ENCODE results near the gene BBS9. TPM values are rescaled to one million over a fixed set of nuclear protein-coding genes. Genes with fewer than 3 reads are reported as not detected.

The BBS9 gene
- total RNA-seq, 2 experiments from 2014 or later, result 6.0 to 7.7 TPM

DNA sequence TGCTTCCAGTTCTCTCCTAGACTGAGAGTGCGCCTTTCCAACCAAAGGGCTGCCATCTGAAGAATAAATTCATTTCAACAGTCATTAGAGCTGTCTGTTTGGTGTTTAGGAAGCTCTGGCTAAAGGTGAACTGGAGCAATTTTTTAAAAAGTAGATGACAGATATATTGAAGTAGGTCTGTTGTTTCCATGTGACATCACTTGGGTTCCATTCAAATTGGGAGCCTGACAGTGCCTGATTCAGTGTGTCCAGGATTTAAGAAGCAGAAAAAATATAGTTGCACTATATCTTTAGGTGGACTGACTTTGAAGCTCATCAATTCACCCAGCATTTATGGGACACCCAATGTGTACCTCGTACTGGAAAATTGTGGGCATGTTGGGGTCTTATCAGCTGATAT lies 367.7 kb downstream of the BBS9 start:
- Mint-ChIP-seq H3K27me3 (no peaks in the 10 kb centered on the region), H3K9me3 (no peaks in the 10 kb centered on the region), H3K4me3 (no peak overlapping the region), H3K4me1 (ENCODE audit: low read depth) (no peaks in the 10 kb centered on the region), H3K27ac (no peak overlapping the region), H3K36me3 (ENCODE audit: low read depth) (no peaks in the 10 kb centered on the region)
- no peak for ATAC-seq
- POLR2A ChIA-PET, result no interaction called here
- TF ChIP-seq, protein P1, sequence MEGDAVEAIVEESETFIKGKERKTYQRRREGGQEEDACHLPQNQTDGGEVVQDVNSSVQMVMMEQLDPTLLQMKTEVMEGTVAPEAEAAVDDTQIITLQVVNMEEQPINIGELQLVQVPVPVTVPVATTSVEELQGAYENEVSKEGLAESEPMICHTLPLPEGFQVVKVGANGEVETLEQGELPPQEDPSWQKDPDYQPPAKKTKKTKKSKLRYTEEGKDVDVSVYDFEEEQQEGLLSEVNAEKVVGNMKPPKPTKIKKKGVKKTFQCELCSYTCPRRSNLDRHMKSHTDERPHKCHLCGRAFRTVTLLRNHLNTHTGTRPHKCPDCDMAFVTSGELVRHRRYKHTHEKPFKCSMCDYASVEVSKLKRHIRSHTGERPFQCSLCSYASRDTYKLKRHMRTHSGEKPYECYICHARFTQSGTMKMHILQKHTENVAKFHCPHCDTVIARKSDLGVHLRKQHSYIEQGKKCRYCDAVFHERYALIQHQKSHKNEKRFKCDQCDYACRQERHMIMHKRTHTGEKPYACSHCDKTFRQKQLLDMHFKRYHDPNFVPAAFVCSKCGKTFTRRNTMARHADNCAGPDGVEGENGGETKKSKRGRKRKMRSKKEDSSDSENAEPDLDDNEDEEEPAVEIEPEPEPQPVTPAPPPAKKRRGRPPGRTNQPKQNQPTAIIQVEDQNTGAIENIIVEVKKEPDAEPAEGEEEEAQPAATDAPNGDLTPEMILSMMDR (IDR thresholded peaks at IDR 0.05), result no peak
- no peak for DNase-seq
- intact Hi-C loops (cut with micrococcal nuclease), result no loop called here
- CTCF ChIA-PET, result interaction anchor here (1.2 kb wide), 1 partner anchor 312 kb away, joined by 4 read pairs; no protein-coding TSS in a partner anchor

DNA sequence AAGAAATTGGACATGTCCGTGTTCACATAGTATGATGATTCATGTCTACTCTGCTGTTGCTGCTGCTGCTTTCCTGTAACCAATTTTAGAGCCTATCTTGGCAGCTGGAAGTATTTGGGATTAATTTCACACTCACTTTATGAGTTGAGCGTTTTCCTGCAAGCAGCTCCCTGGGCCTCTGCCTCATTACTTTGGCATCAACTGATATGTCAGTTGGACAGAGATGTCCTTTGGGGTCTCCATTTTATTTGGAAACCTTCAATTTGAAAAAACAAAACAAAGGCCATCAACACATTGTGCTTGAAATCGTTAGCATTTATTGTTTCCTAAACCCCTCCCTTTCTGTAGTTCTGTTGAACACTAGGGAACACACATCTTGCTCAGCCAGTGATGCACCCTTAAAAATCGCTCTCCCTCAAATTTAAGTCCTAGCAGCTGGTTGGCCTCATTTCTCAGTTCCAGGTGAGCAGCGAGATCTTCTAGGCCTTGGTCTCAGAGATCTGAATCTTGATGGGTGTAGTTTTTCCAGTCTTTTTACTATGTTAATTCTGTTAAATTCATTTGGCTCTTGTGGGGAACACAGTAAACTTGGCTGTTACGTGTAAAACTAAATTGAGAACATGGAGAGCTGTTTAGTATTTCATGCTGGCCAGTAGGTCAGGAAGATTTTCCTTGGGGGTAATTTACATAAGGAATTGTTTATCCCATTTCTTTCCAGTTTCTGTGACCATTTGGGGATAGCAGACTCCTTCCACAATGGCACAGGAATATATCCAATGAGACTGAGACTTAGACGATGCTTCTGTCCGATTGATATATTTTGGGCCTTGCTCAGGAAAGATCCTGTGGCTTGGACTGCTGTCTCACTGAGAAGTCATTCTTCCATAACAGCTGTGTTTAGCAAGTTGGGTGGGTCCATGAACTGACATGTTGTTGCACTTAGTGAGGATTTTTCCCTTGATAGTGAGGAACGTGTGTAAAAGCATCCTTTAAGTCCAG lies 371.6 kb downstream of the BBS9 start:
- Mint-ChIP-seq H3K27me3 (no peaks in the 10 kb centered on the region), H3K36me3 (ENCODE audit: low read depth) (no peaks in the 10 kb centered on the region)
- POLR2A ChIA-PET, result interaction anchor here (0.6 kb wide), 1 partner anchor 20 kb away, joined by 3 read pairs; no protein-coding TSS in a partner anchor

DNA sequence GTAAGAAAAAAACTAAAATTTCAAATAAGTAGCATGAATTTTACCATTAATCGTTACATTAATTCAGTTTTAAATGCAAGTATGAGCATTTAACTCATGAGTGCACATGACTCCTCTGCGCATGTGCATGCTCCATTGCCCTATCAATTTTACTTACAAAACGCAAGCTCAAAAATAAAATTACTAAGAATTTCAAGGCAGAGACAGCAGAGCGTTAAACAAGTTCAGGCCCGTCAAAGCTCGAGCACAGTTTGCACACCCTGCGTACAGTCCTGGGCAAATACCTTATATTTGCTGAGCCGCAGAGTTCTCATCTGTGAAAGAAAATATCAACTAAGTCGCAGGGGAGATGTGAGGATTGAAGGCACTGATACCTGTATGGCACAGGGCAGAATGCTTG lies 373.6 kb downstream of the BBS9 start:
- POLR2A ChIA-PET, result no interaction called here
- intact Hi-C loops (cut with micrococcal nuclease), result no loop called here
- CTCF ChIA-PET, result no interaction called here
- Mint-ChIP-seq H3K4me3 (no peak overlapping the region), H3K9me3 (no peaks in the 10 kb centered on the region), H3K27me3 (no peaks in the 10 kb centered on the region), H3K4me1 (ENCODE audit: low read depth) (no peaks in the 10 kb centered on the region), H3K27ac (no peak overlapping the region), H3K36me3 (ENCODE audit: low read depth) (no peaks in the 10 kb centered on the region)
- TF ChIP-seq, protein P1 (IDR thresholded peaks at IDR 0.05), result no peak
- ATAC-seq (no peak), DNase-seq (no peak)

More for the DNA sequence above, 371.6 kb downstream of the BBS9 start:
- CTCF ChIA-PET, result no interaction called here
- no peaks in the 10 kb centered on the region for H3K4me1 Mint-ChIP-seq (ENCODE audit: low read depth)
- DNase-seq, result no peak
- H3K27ac Mint-ChIP-seq, result no peak overlapping the region
- H3K4me3 Mint-ChIP-seq, result no peak overlapping the region
- TF ChIP-seq, protein P1 (IDR thresholded peaks at IDR 0.05), result no peak
- intact Hi-C loops (cut with micrococcal nuclease), result no loop called here
- ATAC-seq, result no peak
- no peaks in the 10 kb centered on the region for H3K9me3 Mint-ChIP-seq

DNA sequence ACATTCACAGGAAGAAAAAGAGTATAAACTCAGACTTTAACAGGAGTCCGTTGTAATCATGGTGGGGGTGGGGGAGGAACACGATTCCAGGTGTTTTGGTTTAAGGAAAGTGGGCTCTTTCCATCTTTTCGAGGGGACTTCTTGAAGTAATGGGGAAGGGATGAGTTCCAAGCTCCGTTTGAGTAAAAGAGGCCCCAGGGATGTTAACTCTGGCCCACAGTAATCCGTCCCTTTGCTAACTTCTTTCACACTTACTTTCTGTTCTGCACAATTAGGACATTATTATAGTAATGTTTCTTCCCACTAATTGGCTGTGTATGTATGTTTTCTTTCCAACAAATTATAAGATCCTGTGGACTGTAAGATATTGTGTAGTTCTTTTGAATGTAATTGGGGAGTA lies 374.4 kb downstream of the BBS9 start:
- TF ChIP-seq, protein P1 (IDR thresholded peaks at IDR 0.05), result no peak
- CTCF ChIA-PET, result no interaction called here

DNA sequence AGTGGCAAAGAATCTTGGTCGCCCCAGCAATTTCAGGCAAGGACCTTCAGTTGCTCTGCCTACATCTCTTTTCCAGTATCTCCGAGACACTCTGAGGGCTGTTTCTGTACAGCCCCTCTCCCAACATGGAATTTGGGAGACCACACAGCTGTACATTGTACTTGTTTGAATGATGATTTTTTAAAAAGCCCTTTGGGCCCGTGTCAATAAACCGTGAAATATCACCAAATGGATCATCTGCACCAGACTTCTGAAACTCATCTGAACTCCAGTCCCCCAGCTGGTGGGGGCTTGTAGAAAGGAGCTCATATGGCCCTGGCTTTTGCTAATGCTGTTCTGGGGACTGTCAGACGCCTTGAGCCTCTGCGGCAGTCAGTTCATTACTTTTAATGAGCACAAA lies 374.9 kb downstream of the BBS9 start:
- TF ChIP-seq, protein P1 (IDR thresholded peaks at IDR 0.05), result no peak
- no peak for ATAC-seq
- Mint-ChIP-seq H3K27me3 (no peaks in the 10 kb centered on the region), H3K4me1 (ENCODE audit: low read depth) (no peaks in the 10 kb centered on the region), H3K4me3 (no peak overlapping the region), H3K36me3 (ENCODE audit: low read depth) (peaks cover 1% of the 10 kb centered on the region), H3K9me3 (no peaks in the 10 kb centered on the region), H3K27ac (no peak overlapping the region)
- ChIA-PET POLR2A (no interaction called here), CTCF (no interaction called here)
- intact Hi-C loops (cut with micrococcal nuclease), result no loop called here
- DNase-seq, result no peak

More for the DNA sequence above, 374.4 kb downstream of the BBS9 start:
- intact Hi-C loops (cut with micrococcal nuclease), result no loop called here
- H3K4me1 Mint-ChIP-seq (ENCODE audit: low read depth), result no peaks in the 10 kb centered on the region
- no peak for ATAC-seq
- H3K36me3 Mint-ChIP-seq (ENCODE audit: low read depth), result peaks cover 1% of the 10 kb centered on the region
- H3K4me3 Mint-ChIP-seq, result no peak overlapping the region
- DNase-seq, result no peak
- H3K27ac Mint-ChIP-seq, result no peak overlapping the region
- no peaks in the 10 kb centered on the region for H3K27me3 Mint-ChIP-seq
- POLR2A ChIA-PET, result no interaction called here
- H3K9me3 Mint-ChIP-seq, result no peaks in the 10 kb centered on the region
